IMR-90 (cell line): Measurements from ENCODE around the gene SPINK14.

ENCODE experiments used
- CEBPB ChIP-seq: IDR thresholded peaks from 2 replicates; pipeline ENCODE4 v1.6.1; 2012; ENCODE audit warnings: low read depth, low read length, improper control_type of control experiment
- MAFK ChIP-seq: IDR thresholded peaks from 2 replicates; pipeline ENCODE4 v1.6.1; 2012; ENCODE audit warnings: low read depth, low read length, improper control_type of control experiment
- MXI1 ChIP-seq: IDR thresholded peaks from 2 replicates; pipeline ENCODE4 v1.6.1; 2012; ENCODE audit warnings: low read depth, mild to moderate bottlenecking, low read length, moderate library complexity, borderline replicate concordance
- POLR2A ChIP-seq: IDR thresholded peaks from 2 replicates; pipeline ENCODE4 v1.6.1; 2012; ENCODE audit warnings: mild to moderate bottlenecking, low read depth, low read length
- RFX5 ChIP-seq: IDR thresholded peaks from 2 replicates; pipeline ENCODE4 v1.8.0; 2012; ENCODE audit warnings: low read depth, mild to moderate bottlenecking, low read length, moderate library complexity
- TF ChIP-seq, protein P1 (sequence below): conservative IDR thresholded peaks from 2 replicates; pipeline ENCODE4 v1.5.1; 2012; ENCODE audit warnings: mild to moderate bottlenecking, low read depth, low read length, improper control_type of control experiment

DNA sequence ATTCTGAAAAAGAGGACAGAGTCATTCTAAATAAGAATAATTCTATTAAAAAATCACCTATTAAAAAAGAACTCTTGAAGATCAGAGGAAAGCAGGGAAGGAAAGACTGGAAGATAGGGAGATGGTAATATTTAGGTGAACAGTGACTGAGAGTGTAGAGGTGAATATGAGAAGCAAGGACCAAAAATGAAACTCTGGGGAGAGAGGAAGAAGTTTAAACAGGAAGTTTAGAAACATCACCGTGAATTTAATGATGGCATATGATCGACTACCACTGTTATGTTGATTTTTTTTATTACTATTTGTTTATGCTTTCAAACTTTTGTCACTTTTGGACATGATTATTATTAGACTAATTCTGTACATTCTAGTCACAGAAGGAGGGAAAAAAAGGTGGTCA lies 32.8 kb downstream of the SPINK14 start:
- TF ChIP-seq RFX5 (no peak), CEBPB (no peak), MAFK (no peak), POLR2A (no peak), MXI1 (no peak)
- TF ChIP-seq, protein P1, sequence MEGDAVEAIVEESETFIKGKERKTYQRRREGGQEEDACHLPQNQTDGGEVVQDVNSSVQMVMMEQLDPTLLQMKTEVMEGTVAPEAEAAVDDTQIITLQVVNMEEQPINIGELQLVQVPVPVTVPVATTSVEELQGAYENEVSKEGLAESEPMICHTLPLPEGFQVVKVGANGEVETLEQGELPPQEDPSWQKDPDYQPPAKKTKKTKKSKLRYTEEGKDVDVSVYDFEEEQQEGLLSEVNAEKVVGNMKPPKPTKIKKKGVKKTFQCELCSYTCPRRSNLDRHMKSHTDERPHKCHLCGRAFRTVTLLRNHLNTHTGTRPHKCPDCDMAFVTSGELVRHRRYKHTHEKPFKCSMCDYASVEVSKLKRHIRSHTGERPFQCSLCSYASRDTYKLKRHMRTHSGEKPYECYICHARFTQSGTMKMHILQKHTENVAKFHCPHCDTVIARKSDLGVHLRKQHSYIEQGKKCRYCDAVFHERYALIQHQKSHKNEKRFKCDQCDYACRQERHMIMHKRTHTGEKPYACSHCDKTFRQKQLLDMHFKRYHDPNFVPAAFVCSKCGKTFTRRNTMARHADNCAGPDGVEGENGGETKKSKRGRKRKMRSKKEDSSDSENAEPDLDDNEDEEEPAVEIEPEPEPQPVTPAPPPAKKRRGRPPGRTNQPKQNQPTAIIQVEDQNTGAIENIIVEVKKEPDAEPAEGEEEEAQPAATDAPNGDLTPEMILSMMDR = no peak
